Endothelial cell of hepatic sinusoid (primary cell): ENCODE results near the gene STEAP2.
"Not testable (repeated sequence)": the region's sequence is repeated elsewhere in the genome, so short reads cannot be mapped to it uniquely, and the experiment has no call there.

Experiments used
- in situ Hi-C: cut with HindIII; loops from 2 replicates; pipeline ENCODE4 v1.10.0; 2017; ENCODE audit warnings: low sequenced_read_pairs

STEAP2 gene

GRCh38 chr7:90231304-90231703 lies 19.8 kb downstream of the STEAP2 start:
- in situ Hi-C loops: no loop called here

GRCh38 chr7:90232430-90232829 lies 20.9 kb downstream of the STEAP2 start:
- in situ Hi-C loops: no loop called here

- in situ Hi-C loops: no loop called here
Measured at GRCh38 chr7:90233569-90233968, 22.0 kb downstream of the STEAP2 start.

GRCh38 chr7:90236721-90237289 lies 25.3 kb downstream of the STEAP2 start:
- in situ Hi-C loops: no loop called here

- in situ Hi-C loops: no loop called here
Measured at GRCh38 chr7:90238022-90238421, 26.5 kb downstream of the STEAP2 start.

- in situ Hi-C loops: no loop called here
Measured at GRCh38 chr7:90238583-90238982, 27.0 kb downstream of the STEAP2 start.

GRCh38 chr7:90239050-90239449 lies 27.5 kb downstream of the STEAP2 start:
- in situ Hi-C loops: no loop called here

- in situ Hi-C loops: no loop called here
Measured at GRCh38 chr7:90239625-90240228, 28.2 kb downstream of the STEAP2 start.

- in situ Hi-C loops: no loop called here
Measured at GRCh38 chr7:90242369-90243168, 31.0 kb downstream of the STEAP2 start.

- in situ Hi-C loops: no loop called here
Measured at GRCh38 chr7:90243556-90243955, 32.0 kb downstream of the STEAP2 start.

- in situ Hi-C loops: no loop called here
Measured at GRCh38 chr7:90244565-90244908, 33.0 kb downstream of the STEAP2 start.

- in situ Hi-C loops: no loop called here
Measured at GRCh38 chr7:90244909-90245851, 33.6 kb downstream of the STEAP2 start, which contains the start of gene CFAP69. Gene CFAP69 (plus strand): TSS chr7:90245174. CDS start chr7:90245425, 251 bp downstream.

- in situ Hi-C loops: no loop called here
Measured at GRCh38 chr7:90246171-90246570, 34.6 kb downstream of the STEAP2 start.

- in situ Hi-C loops: no loop called here
Measured at GRCh38 chr7:90248706-90249105, 37.2 kb downstream of the STEAP2 start.

GRCh38 chr7:90250601-90251303 lies 39.2 kb downstream of the STEAP2 start:
- in situ Hi-C loops: no loop called here

- in situ Hi-C loops: no loop called here
Measured at GRCh38 chr7:90251304-90251635, 39.7 kb downstream of the STEAP2 start.

GRCh38 chr7:90256011-90256410 lies 44.5 kb downstream of the STEAP2 start:
- in situ Hi-C loops: not testable (repeated sequence)

- in situ Hi-C loops: no loop called here
Measured at GRCh38 chr7:90256778-90257177, 45.2 kb downstream of the STEAP2 start.

- in situ Hi-C loops: no loop called here
Measured at GRCh38 chr7:90261441-90261840, 49.9 kb downstream of the STEAP2 start.

GRCh38 chr7:90262438-90262837 lies 50.9 kb downstream of the STEAP2 start:
- in situ Hi-C loops: no loop called here
